B cell (primary cell): ENCODE data around the gene COL17A1. TPM values are rescaled to one million over a fixed set of nuclear protein-coding genes. Genes with fewer than 3 reads are reported as not detected.

Experiments used
- ATAC-seq: fragments of 200-7000 bp; cut with Tn5 transposase; one replicate; pipeline ENCODE4 v1.10.0; 2021; ENCODE audit warnings: low read depth, mild to moderate bottlenecking, moderate number of reproducible peaks, moderate library complexity
- CTCF ChIA-PET: fragments of 350-600 bp; sonication (Branson Sonifier 250); formaldehyde crosslinking; loops from one replicate; lab custom pipeline; 2021; ENCODE audit warnings: antibody characterized with exemption, inconsistent platforms; lab: Charles Lee
- POLR2A ChIA-PET: fragments of 350-600 bp; sonication (Branson Sonifier 250); formaldehyde crosslinking; loops from one replicate; lab custom pipeline; 2021; ENCODE audit warnings: antibody characterized with exemption; lab: Charles Lee
- DNase-seq: peaks from one replicate; pipeline ENCODE4 v3.0.0; 2013
- H2AFZ ChIP-seq: 2 replicates; pipeline ENCODE4 v1.6.1; 2012; ENCODE audit warnings: mild to moderate bottlenecking, low read depth, low read length; ENCODE audit not compliant: insufficient read depth, poor library complexity, severe bottlenecking
- H3K27ac ChIP-seq, 2 donors: 1 replicate in 1 of 2; 2 replicates in 1 of 2; pipeline ENCODE4 v1.5.1; 2012 to 2013; ENCODE audit warnings: low read length in 2 of 2, mild to moderate bottlenecking in 2 of 2, moderate library complexity in 1 of 2
- H3K27me3 ChIP-seq, 4 experiments: fragments of 200-600 bp in 1 of 4; sonication (generic) in 1 of 4; replicated peaks in 1 of 4; 1 replicate in 2 of 4; 2 replicates in 2 of 4; pipeline versions ENCODE4 v1.6.1 to v1.7.0; 2013 to 2016; ENCODE audit warnings: low read length in 3 of 4, mild to moderate bottlenecking in 2 of 4, mixed read lengths in 1 of 4, moderate library complexity in 1 of 4; ENCODE audit not compliant: insufficient read depth in 4 of 4, control insufficient read depth in 3 of 4; ENCODE audit errors: control extremely low read depth in 1 of 4
- H3K36me3 ChIP-seq, 2 experiments: replicated peaks in 1 of 2; 1 replicate in 1 of 2; 2 replicates in 1 of 2; pipeline versions ENCODE4 v1.6.1 to v1.7.1; 2013; ENCODE audit warnings: low read length in 1 of 2; ENCODE audit not compliant: insufficient read depth in 2 of 2, control insufficient read depth in 1 of 2; ENCODE audit errors: control extremely low read depth in 1 of 2, extremely low read depth in 1 of 2
- H3K4me1 ChIP-seq, 2 donors: fragments of 200-600 bp in 1 of 2; sonication (generic) in 1 of 2; 1 replicate in 1 of 2; 2 replicates in 1 of 2; pipeline versions ENCODE4 v1.5.1 to v1.6.1; 2013 to 2017; ENCODE audit warnings: low read length in 2 of 2; ENCODE audit not compliant: control insufficient read depth in 2 of 2, insufficient read depth in 2 of 2
- H3K4me2 ChIP-seq: replicated peaks from 2 replicates; pipeline ENCODE3; 2012; ENCODE audit warnings: mild to moderate bottlenecking, low read depth, low read length; ENCODE audit not compliant: poor library complexity, severe bottlenecking
- H3K4me3 ChIP-seq, 5 experiments: fragments of 200-600 bp in 1 of 5; sonication (generic) in 1 of 5; 1 replicate in 3 of 5; 2 replicates in 2 of 5; pipeline versions ENCODE4 v1.5.1 to v1.7.0; 2011 to 2016; ENCODE audit warnings: low read length in 4 of 5, mild to moderate bottlenecking in 4 of 5, low read depth in 2 of 5, control low read depth in 1 of 5, moderate library complexity in 1 of 5; ENCODE audit not compliant: insufficient read depth in 1 of 5; ENCODE audit errors: control extremely low read depth in 1 of 5, extremely low read depth in 1 of 5
- H3K79me2 ChIP-seq: fragments of 200-600 bp; sonication (generic); one replicate; pipeline ENCODE4 v1.6.0; 2016; ENCODE audit warnings: low read length; ENCODE audit not compliant: control insufficient read depth, insufficient read depth
- H3K9ac ChIP-seq: fragments of 200-600 bp; sonication (generic); 2 replicates; pipeline ENCODE4 v1.6.1; 2017; ENCODE audit warnings: mild to moderate bottlenecking, low read length, moderate library complexity
- H3K9me3 ChIP-seq, 3 donors: one replicate each; pipeline versions ENCODE4 v1.6.1 to v1.7.1; 2013; ENCODE audit warnings: low read length in 2 of 3; ENCODE audit not compliant: control insufficient read depth in 2 of 3, insufficient read depth in 1 of 3; ENCODE audit errors: control extremely low read depth in 1 of 3
- H4K20me1 ChIP-seq: 2 replicates; pipeline ENCODE4 v1.6.0; 2012; ENCODE audit warnings: mild to moderate bottlenecking, low read length; ENCODE audit not compliant: insufficient read depth, control insufficient read depth, poor library complexity, severe bottlenecking
- H3K27ac Mint-ChIP-seq: one replicate; pipeline ENCODE4 v1.8.0; 2021; ENCODE audit warnings: mixed read lengths
- H3K27me3 Mint-ChIP-seq: one replicate; pipeline ENCODE4 v1.8.0; 2021; ENCODE audit warnings: mixed read lengths
- H3K4me1 Mint-ChIP-seq: one replicate; pipeline ENCODE4 v1.8.0; 2021; ENCODE audit warnings: mixed read lengths
- H3K4me3 Mint-ChIP-seq: one replicate; pipeline ENCODE4 v1.8.0; 2021; ENCODE audit warnings: mixed read lengths
- H3K9me3 Mint-ChIP-seq: one replicate; pipeline ENCODE4 v1.8.0; 2022; ENCODE audit warnings: mixed read lengths; ENCODE audit not compliant: insufficient read depth
- EZH2 ChIP-seq: IDR thresholded peaks from 2 replicates; pipeline ENCODE4 v1.6.1; 2012; ENCODE audit warnings: borderline replicate concordance, low read depth, mild to moderate bottlenecking, moderate library complexity, low read length; ENCODE audit not compliant: insufficient read depth, poor library complexity, severe bottlenecking
- WGBS: methylation state at CpG from one replicate; pipeline ENCODE4 v1.1.5; 2013; ENCODE audit warnings: missing lambda C conversion rate; ENCODE audit not compliant: insufficient coverage; 5-methylcytosine and 5-hydroxymethylcytosine counted together
- intact Hi-C: fragments of 100-400 bp; cut with micrococcal nuclease; formaldehyde crosslinking; loops from one replicate; pipeline ENCODE4 v1.10.0; 2022
- polyA plus RNA-seq: library from polyadenylated mRNA; depleted of rRNA; stranded (reverse); fragments of >200 nt; gene quantifications from 2 replicates; pipeline ENCODE4 v1.2.3, GENCODE V29; 2012
- total RNA-seq, 2 donors: library from RNA; stranded (reverse); fragments of 120-200 nt in 1 of 2; gene quantifications; 1 replicate in 1 of 2; 2 replicates in 1 of 2; pipeline versions ENCODE4 v1.2.3 to v1.2.4, GENCODE V29; 2013 to 2022
- TF ChIP-seq, protein P1 (sequence below): fragments of 200-600 bp; IDR thresholded peaks from one replicate; pipeline ENCODE4 v1.8.0; 2022; ENCODE audit warnings: antibody characterized with exemption, mild to moderate bottlenecking

Gene COL17A1
- total and polyA plus RNA-seq, 2 donors (not counting 1 experiment from before 2014, with no cell fraction given) = not detected

DNA sequence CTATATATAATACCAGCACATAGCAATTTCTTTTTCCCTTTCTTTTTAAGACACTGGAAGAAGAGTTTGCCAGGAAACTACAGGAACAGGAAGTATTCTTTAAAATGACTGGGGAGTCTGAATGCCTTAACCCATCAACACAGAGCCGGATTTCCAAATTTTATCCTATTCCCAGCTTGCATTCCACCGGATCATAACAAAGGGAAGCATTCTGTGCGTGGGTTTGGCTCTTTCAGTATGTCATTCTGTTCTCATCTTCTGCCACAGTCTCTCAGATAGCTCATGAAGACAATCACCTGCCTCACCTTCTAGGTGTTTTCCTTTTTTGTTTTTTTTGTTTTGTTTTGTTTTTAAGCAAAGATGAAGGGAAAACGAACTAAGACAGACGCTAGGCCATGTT is 60.2 kb downstream of the COL17A1 start:
- CTCF ChIA-PET = interaction anchor here (0.7 to 1.2 kb wide), 3 partner anchors 19 to 139 kb away, joined by 3 read pairs; no protein-coding TSS in a partner anchor
- no peak for DNase-seq
- H3K4me3 ChIP-seq = no peak overlapping the region
- no peaks in the 10 kb centered on the region for H4K20me1 ChIP-seq
- intact Hi-C loops = no loop called here
- peaks cover 12 to 57% of the 10 kb centered on the region in 2 experiments for H3K36me3 ChIP-seq
- WGBS = 100% methylated on average over 2 of the region's 5 CpGs
- no peaks in the 10 kb centered on the region for H3K4me1 ChIP-seq
- no peak for ATAC-seq
- no peak overlapping the region for H3K9ac ChIP-seq
- TF ChIP-seq, protein P1, sequence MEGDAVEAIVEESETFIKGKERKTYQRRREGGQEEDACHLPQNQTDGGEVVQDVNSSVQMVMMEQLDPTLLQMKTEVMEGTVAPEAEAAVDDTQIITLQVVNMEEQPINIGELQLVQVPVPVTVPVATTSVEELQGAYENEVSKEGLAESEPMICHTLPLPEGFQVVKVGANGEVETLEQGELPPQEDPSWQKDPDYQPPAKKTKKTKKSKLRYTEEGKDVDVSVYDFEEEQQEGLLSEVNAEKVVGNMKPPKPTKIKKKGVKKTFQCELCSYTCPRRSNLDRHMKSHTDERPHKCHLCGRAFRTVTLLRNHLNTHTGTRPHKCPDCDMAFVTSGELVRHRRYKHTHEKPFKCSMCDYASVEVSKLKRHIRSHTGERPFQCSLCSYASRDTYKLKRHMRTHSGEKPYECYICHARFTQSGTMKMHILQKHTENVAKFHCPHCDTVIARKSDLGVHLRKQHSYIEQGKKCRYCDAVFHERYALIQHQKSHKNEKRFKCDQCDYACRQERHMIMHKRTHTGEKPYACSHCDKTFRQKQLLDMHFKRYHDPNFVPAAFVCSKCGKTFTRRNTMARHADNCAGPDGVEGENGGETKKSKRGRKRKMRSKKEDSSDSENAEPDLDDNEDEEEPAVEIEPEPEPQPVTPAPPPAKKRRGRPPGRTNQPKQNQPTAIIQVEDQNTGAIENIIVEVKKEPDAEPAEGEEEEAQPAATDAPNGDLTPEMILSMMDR = no peak
- TF ChIP-seq EZH2 = no peak
- Mint-ChIP-seq H3K27me3 (no peaks in the 10 kb centered on the region), H3K4me3 (no peak overlapping the region), H3K9me3 (no peaks in the 10 kb centered on the region), H3K4me1 (no peaks in the 10 kb centered on the region), H3K27ac (no peak overlapping the region)
- no peak overlapping the region for H2AFZ ChIP-seq
- H3K79me2 ChIP-seq = no peaks in the 10 kb centered on the region
- H3K27me3 ChIP-seq = no peaks in the 10 kb centered on the region
- POLR2A ChIA-PET = no interaction called here
- H3K4me2 ChIP-seq = no peak overlapping the region
- no peak overlapping the region for H3K27ac ChIP-seq
- no peaks in the 10 kb centered on the region for H3K9me3 ChIP-seq

DNA sequence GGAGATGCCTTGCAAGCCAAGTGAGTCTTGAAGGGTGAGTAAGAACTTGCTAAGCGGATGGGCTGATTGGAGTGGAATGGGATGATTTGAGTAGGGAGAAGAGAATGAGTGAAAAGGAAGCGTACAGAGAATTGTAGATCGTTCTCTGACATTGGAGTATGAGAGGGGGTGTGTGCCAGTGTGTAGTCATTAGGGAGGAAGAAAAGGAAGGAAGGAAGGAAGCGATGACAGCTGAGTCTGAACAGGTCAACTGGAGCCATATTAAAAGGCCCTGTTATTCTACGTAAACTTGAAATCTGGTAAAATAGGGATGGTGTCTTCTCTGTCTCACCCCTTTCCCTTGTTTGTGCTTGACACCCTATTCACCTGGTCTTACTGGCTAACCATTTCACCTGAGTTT is 63.7 kb downstream of the COL17A1 start:
- Mint-ChIP-seq H3K27ac (no peak overlapping the region), H3K27me3 (no peaks in the 10 kb centered on the region), H3K9me3 (no peaks in the 10 kb centered on the region), H3K4me1 (no peaks in the 10 kb centered on the region), H3K4me3 (no peak overlapping the region)
- TF ChIP-seq, protein P1 = no peak
- no peak for TF ChIP-seq EZH2
- ChIA-PET POLR2A (no interaction called here), CTCF (interaction anchor here (1.3 kb wide), 1 partner anchor 134 kb away, joined by 3 read pairs; no protein-coding TSS in a partner anchor)
- peaks cover 12 to 79% of the 10 kb centered on the region in 2 experiments for H3K36me3 ChIP-seq
- H3K4me3 ChIP-seq = no peak overlapping the region
- H3K4me1 ChIP-seq = no peaks in the 10 kb centered on the region
- intact Hi-C loops = no loop called here
- DNase-seq = no peak
- H3K27ac ChIP-seq = no peak overlapping the region
- H3K9ac ChIP-seq = no peak overlapping the region
- H3K27me3 ChIP-seq = no peaks in the 10 kb centered on the region
- H3K9me3 ChIP-seq = no peaks in the 10 kb centered on the region
- H3K79me2 ChIP-seq = no peaks in the 10 kb centered on the region
- no peak for ATAC-seq
- H3K4me2 ChIP-seq = no peak overlapping the region
- H4K20me1 ChIP-seq = no peaks in the 10 kb centered on the region
- no peak overlapping the region for H2AFZ ChIP-seq
- WGBS = 96% methylated on average over 4 of the region's 5 CpGs
